ENCODE measurements around the gene CHPT1. TPM values are rescaled to one million over a fixed set of nuclear protein-coding genes. Genes with fewer than 3 reads are reported as not detected.

Gene CHPT1
- total and polyA plus RNA-seq, 9 of the 15 experiments (the other 6 are each of a cell fraction or from before 2014, with no cell fraction given): 15.3 to 210 (median 91.9) TPM

- peak overlapping the region; percentile 77 for H2AFZ ChIP-seq (ENCODE audit: low read depth, low read length)
- peak in 3 of 4 experiments; percentile 18 to 47 (median 35) for DNase-seq (ENCODE audit: extremely low read depth in 1 of 4, low spot score in 3 of 4)
- peaks cover 11 to 40% of the 10 kb centered on the region in 2 experiments for H3K4me1 ChIP-seq (replicated peaks in 1 of 2; ENCODE audit: control insufficient read depth in 2 of 2, insufficient read depth in 2 of 2, low read length in 2 of 2)
- H4K20me1 ChIP-seq (replicated peaks; ENCODE audit: control insufficient read depth, insufficient read depth, low read length): no peaks in the 10 kb centered on the region; the same call in 1 of the 2 replicates
- 1% methylated on average over 9 of the region's 12 CpGs for WGBS (ENCODE audit: insufficient coverage, low coverage, missing lambda C conversion rate)
- peaks cover 5% of the 10 kb centered on the region for H3K9me3 ChIP-seq (replicated peaks; ENCODE audit: control insufficient read depth, insufficient read depth, low read depth, low read length)
- intact Hi-C loops (cut with micrococcal nuclease): loop anchor here (5.0 kb wide), 1 partner anchor 1427 kb away; no protein-coding TSS in a partner anchor
- ChIA-PET POLR2A (interaction anchor here (0.6 to 2.1 kb wide), 5 partner anchors 8 to 17 kb away, joined by 3 to 6 read pairs (median 4); no protein-coding TSS in a partner anchor), CTCF (ENCODE audit: low intra/inter-chr PET ratio) (no interaction called here)
- H3K27me3 ChIP-seq (ENCODE audit: control insufficient read depth in 2 of 2, insufficient read depth in 2 of 2, low read length in 2 of 2): no peaks in the 10 kb centered on the region
- H3K4me2 ChIP-seq (ENCODE audit: insufficient read depth, low read length): peak overlapping the region; percentile 93
- H3K9me1 ChIP-seq (ENCODE audit: control insufficient read depth, insufficient read depth, low read length): no peaks in the 10 kb centered on the region
- FAIRE-seq: peak; percentile 59
- TSS peak; percentile 33 for BruUV-seq (replicated peaks)
- peak; percentile 41 for ATAC-seq
- peak overlapping the region; percentile 90 to 93 for H3K9ac ChIP-seq (ENCODE audit: insufficient read depth in 1 of 2, low read depth in 2 of 2, low read length in 2 of 2)
- peak overlapping the region; percentile 87 for H3K4me3 ChIP-seq
- in situ Hi-C loops (cut with MboI): no loop called here
- H3K79me2 ChIP-seq (ENCODE audit: control insufficient read depth, insufficient read depth, low read length): peaks cover 67% of the 10 kb centered on the region
- H3K27ac ChIP-seq (ENCODE audit: extremely low read depth, low read depth, low read length): peak overlapping the region; percentile 96
- H3K36me3 ChIP-seq (ENCODE audit: control insufficient read depth, insufficient read depth, low read length): peaks cover 21% of the 10 kb centered on the region; the same call in 2 of the 3 replicates
- TF ChIP-seq YY1 (IDR thresholded peaks at IDR 0.05; ENCODE audit: borderline replicate concordance in 1 of 3, control insufficient read depth in 1 of 3, extremely low read depth in 1 of 3, insufficient read depth in 3 of 3, insufficient read length in 1 of 3, insufficient replicate concordance in 2 of 3, low read depth in 1 of 3, low read length in 2 of 3) (peak in 1 of 3 experiments; percentile 65), ZNF263 (CRISPR knock-in tag; IDR thresholded peaks at IDR 0.05; ENCODE audit: borderline replicate concordance) (no peak), CC2D1A (IDR thresholded peaks at IDR 0.05) (no peak), ZNF75A (CRISPR knock-in tag; IDR thresholded peaks at IDR 0.05) (no peak)
- TF ChIP-seq, protein P1, sequence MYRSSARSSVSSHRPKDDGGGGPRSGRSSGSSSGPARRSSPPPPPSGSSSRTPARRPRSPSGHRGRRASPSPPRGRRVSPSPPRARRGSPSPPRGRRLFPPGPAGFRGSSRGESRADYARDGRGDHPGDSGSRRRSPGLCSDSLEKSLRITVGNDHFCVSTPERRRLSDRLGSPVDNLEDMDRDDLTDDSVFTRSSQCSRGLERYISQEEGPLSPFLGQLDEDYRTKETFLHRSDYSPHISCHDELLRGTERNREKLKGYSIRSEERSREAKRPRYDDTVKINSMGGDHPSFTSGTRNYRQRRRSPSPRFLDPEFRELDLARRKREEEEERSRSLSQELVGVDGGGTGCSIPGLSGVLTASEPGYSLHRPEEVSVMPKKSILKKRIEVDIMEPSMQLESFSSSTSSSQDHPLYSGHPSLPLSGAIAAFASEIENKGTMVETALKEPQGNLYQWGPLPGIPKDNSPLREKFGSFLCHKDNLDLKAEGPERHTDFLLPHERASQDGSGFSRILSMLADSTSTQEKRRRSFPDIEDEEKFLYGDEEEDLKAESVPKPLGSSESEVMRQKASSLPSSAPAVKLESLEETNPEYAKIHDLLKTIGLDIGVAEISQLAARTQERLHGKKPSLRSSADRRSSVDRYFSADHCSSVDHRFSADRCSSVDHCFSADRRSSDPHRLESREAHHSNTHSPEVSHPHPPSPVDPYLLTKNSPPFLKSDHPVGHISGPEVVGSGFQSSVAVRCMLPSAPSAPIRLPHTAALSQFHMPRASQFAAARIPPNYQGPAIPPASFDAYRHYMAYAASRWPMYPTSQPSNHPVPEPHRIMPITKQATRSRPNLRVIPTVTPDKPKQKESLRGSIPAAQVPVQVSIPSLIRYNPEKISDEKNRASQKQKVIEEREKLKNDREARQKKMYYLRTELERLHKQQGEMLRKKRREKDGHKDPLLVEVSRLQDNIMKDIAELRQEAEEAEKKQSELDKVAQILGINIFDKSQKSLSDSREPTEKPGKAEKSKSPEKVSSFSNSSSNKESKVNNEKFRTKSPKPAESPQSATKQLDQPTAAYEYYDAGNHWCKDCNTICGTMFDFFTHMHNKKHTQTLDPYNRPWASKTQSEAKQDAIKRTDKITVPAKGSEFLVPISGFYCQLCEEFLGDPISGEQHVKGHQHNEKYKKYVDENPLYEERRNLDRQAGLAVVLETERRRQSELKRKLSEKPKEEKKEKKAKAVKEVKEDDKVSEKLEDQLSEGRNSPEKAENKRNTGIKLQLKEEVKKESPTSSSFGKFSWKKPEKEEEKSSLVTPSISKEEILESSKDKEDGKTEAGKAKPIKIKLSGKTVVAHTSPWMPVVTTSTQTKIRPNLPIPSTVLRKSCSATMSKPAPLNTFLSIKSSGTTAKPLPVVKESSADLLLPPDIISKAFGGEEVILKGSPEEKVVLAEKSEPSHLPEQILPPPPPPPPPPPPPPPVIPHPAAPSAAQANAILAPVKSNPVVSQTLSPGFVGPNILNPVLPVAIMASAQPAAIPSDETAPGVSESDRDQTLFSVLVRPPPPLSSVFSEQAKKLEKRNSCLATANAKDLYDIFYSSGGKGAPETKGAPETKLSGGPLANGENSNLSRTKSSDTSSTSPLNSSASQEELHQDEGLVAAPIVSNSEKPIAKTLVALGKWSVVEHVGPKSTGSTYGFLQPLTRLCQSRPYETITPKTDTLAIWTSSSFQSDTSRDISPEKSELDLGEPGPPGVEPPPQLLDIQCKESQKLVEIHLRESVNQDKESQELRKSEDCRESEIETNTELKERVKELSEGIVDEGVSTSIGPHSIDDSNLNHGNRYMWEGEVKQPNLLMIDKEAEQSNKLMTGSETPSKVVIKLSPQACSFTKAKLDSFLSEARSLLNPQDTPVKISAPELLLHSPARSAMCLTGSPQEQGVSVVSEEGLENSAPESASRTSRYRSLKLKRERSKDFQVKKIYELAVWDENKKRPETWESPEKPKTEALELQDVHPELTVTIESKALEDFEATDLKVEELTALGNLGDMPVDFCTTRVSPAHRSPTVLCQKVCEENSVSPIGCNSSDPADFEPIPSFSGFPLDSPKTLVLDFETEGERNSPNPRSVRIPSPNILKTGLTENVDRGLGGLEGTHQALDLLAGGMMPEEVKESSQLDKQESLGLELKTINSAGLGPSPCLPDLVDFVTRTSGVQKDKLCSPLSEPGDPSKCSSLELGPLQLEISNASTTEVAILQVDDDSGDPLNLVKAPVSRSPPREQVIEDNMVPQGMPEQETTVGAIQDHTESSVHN (IDR thresholded peaks at IDR 0.05; ENCODE audit: borderline replicate concordance in 1 of 2, low read depth in 1 of 2): no peak
- TF ChIP-seq, protein P2, sequence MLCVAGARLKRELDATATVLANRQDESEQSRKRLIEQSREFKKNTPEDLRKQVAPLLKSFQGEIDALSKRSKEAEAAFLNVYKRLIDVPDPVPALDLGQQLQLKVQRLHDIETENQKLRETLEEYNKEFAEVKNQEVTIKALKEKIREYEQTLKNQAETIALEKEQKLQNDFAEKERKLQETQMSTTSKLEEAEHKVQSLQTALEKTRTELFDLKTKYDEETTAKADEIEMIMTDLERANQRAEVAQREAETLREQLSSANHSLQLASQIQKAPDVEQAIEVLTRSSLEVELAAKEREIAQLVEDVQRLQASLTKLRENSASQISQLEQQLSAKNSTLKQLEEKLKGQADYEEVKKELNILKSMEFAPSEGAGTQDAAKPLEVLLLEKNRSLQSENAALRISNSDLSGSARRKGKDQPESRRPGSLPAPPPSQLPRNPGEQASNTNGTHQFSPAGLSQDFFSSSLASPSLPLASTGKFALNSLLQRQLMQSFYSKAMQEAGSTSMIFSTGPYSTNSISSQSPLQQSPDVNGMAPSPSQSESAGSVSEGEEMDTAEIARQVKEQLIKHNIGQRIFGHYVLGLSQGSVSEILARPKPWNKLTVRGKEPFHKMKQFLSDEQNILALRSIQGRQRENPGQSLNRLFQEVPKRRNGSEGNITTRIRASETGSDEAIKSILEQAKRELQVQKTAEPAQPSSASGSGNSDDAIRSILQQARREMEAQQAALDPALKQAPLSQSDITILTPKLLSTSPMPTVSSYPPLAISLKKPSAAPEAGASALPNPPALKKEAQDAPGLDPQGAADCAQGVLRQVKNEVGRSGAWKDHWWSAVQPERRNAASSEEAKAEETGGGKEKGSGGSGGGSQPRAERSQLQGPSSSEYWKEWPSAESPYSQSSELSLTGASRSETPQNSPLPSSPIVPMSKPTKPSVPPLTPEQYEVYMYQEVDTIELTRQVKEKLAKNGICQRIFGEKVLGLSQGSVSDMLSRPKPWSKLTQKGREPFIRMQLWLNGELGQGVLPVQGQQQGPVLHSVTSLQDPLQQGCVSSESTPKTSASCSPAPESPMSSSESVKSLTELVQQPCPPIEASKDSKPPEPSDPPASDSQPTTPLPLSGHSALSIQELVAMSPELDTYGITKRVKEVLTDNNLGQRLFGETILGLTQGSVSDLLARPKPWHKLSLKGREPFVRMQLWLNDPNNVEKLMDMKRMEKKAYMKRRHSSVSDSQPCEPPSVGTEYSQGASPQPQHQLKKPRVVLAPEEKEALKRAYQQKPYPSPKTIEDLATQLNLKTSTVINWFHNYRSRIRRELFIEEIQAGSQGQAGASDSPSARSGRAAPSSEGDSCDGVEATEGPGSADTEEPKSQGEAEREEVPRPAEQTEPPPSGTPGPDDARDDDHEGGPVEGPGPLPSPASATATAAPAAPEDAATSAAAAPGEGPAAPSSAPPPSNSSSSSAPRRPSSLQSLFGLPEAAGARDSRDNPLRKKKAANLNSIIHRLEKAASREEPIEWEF (CRISPR knock-in tag; IDR thresholded peaks at IDR 0.05): no peak
Measured at GRCh38 chr12:101698800-101699347, 1.4 kb downstream of the CHPT1 start.

All from K562 (cell line).